PFSK-1 (cell line): ENCODE data around the gene ZBED2.

ENCODE experiments used
- FOXP2 ChIP-seq: optimal IDR thresholded peaks from 2 replicates; pipeline ENCODE3; 2011; ENCODE audit warnings: borderline replicate concordance, control low read depth, inconsistent platforms; ENCODE audit not compliant: insufficient read depth; ENCODE audit errors: extremely low read length, extremely low read depth
- POLR2AphosphoS5 ChIP-seq: IDR thresholded peaks from 2 replicates; pipeline ENCODE4 v1.6.1; 2012; ENCODE audit warnings: low read depth, mild to moderate bottlenecking, control low read depth, low read length, moderate library complexity
- SIN3A ChIP-seq: IDR thresholded peaks from 2 replicates; pipeline ENCODE4 v1.6.1; 2012; ENCODE audit warnings: mild to moderate bottlenecking, low read length, moderate library complexity, borderline replicate concordance; ENCODE audit not compliant: insufficient read depth
- TAF1 ChIP-seq: IDR thresholded peaks from 2 replicates; pipeline ENCODE4 v1.6.1; 2012; ENCODE audit warnings: low read length, control low read depth, borderline replicate concordance; ENCODE audit not compliant: insufficient read depth
- TF ChIP-seq, protein P1 (sequence below), 2 experiments: IDR thresholded peaks; 2 replicates each; pipeline versions ENCODE4 v1.6.1 to v1.8.0; 2011 to 2012; ENCODE audit warnings: low read depth in 2 of 2, low read length in 2 of 2, control low read depth in 1 of 2, inconsistent platforms in 1 of 2, mild to moderate bottlenecking in 1 of 2, moderate library complexity in 1 of 2; ENCODE audit not compliant: insufficient read depth in 1 of 2

ZBED2 gene

DNA sequence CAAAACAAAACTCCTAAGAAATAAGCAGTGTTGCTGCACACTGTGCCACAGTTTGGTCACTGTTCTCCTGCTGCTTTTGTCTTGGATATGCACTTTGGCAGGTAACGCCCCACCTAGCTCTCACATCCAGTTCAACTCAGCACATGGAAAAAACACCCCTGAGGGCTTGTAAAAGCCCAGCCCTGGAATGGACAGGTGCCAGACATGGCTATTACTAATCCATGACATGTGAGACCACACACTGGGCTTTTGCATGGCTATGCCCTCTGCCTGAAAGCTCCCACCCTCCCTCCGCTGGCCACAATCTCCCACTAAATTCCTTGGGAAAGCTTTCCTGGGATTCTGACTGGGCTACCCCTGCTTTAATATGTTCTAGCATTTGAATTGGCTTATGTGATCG, 24.7 kb upstream of the ZBED2 start:
- TF ChIP-seq, protein P1, sequence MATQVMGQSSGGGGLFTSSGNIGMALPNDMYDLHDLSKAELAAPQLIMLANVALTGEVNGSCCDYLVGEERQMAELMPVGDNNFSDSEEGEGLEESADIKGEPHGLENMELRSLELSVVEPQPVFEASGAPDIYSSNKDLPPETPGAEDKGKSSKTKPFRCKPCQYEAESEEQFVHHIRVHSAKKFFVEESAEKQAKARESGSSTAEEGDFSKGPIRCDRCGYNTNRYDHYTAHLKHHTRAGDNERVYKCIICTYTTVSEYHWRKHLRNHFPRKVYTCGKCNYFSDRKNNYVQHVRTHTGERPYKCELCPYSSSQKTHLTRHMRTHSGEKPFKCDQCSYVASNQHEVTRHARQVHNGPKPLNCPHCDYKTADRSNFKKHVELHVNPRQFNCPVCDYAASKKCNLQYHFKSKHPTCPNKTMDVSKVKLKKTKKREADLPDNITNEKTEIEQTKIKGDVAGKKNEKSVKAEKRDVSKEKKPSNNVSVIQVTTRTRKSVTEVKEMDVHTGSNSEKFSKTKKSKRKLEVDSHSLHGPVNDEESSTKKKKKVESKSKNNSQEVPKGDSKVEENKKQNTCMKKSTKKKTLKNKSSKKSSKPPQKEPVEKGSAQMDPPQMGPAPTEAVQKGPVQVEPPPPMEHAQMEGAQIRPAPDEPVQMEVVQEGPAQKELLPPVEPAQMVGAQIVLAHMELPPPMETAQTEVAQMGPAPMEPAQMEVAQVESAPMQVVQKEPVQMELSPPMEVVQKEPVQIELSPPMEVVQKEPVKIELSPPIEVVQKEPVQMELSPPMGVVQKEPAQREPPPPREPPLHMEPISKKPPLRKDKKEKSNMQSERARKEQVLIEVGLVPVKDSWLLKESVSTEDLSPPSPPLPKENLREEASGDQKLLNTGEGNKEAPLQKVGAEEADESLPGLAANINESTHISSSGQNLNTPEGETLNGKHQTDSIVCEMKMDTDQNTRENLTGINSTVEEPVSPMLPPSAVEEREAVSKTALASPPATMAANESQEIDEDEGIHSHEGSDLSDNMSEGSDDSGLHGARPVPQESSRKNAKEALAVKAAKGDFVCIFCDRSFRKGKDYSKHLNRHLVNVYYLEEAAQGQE (IDR thresholded peaks at IDR 0.05; ENCODE audit: insufficient read depth in 1 of 2, low read depth in 2 of 2, low read length in 2 of 2) = no peak
- no peak for TF ChIP-seq TAF1
- TF ChIP-seq SIN3A = no peak
- TF ChIP-seq POLR2AphosphoS5 = no peak
- TF ChIP-seq FOXP2 = no peak

GRCh38 chr3:111618945-111619344, 23.8 kb upstream of the ZBED2 start:
- TF ChIP-seq FOXP2 (no peak), SIN3A (no peak), POLR2AphosphoS5 (no peak), TAF1 (no peak)
- TF ChIP-seq, protein P1 (IDR thresholded peaks at IDR 0.05; ENCODE audit: insufficient read depth in 1 of 2, low read depth in 2 of 2, low read length in 2 of 2) = no peak

- TF ChIP-seq, protein P1 (IDR thresholded peaks at IDR 0.05; ENCODE audit: insufficient read depth in 1 of 2, low read depth in 2 of 2, low read length in 2 of 2) = no peak
- TF ChIP-seq POLR2AphosphoS5 (no peak), FOXP2 (no peak), SIN3A (no peak), TAF1 (no peak)
These were observed 22.9 kb upstream of the ZBED2 start for GRCh38 chr3:111617912-111618601.

DNA sequence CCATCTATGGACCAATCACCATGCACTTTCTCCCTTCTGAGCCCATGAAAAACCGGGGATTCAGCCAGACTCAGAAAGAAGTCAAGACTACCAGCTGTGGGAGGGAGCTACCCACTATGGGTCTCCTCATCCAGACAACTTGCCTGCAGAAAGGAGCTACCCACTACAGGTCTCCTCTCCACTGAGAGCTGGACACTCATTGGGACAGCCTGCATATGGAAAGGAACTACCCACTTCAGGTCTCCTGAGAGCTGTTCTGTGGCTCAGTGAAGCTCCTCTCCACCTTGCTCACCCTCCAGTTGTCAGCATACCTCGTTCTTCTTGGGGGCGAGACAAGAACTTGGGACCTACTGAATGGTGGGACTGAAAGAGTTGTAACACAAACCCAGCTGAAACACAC, 22.3 kb upstream of the ZBED2 start:
- TF ChIP-seq TAF1 = no peak
- TF ChIP-seq POLR2AphosphoS5 = no peak
- no peak for TF ChIP-seq SIN3A
- no peak for TF ChIP-seq FOXP2
- TF ChIP-seq, protein P1 (IDR thresholded peaks at IDR 0.05; ENCODE audit: insufficient read depth in 1 of 2, low read depth in 2 of 2, low read length in 2 of 2) = no peak
